ENCODE data around the gene BDP1. TPM values are rescaled to one million over a fixed set of nuclear protein-coding genes. Genes with fewer than 3 reads are reported as not detected.
"Not testable (repeated sequence)": the region's sequence is repeated elsewhere in the genome, so short reads cannot be mapped to it uniquely, and the experiment has no call there.

The BDP1 gene
- total RNA-seq, 2 experiments from 2014 or later, result 27.8 to 29.3 TPM

DNA sequence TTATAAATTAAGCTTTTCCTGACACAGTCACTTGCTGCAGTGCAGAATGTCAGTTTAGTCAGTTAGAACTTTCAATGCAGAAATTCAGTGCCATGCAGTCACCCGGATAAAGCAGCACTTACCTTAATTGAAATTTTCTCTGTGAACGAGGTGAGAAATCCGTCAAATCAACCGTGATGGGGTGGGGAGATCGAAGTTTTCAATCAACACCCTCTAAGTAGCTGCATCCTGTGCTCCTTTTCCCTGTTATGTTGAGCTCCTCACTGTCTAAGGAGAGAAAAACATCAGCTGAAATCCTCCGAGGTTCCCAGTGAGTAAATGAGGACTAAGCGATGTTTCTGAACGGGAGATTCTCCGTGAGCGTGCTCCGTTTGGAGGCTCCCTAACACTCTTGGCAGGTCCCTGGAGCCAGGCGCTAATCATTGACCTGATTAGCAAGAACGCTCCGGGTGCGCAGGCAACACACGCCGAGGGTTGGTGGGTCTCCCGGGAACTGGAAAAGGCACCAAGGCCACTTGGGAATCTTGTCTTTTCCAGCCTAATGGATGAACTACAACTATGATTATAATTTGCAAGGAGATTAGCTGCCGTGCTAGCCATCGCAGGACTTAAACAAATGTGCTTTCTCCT, 9.8 kb upstream of the BDP1 start:
- peaks cover 40% of the 10 kb centered on the region for H3K27me3 Mint-ChIP-seq
- H3K4me1 Mint-ChIP-seq; H3K27ac Mint-ChIP-seq; H3K4me3 Mint-ChIP-seq; POLR2A ChIA-PET; H3K9me3 Mint-ChIP-seq; CTCF ChIA-PET; DNase-seq; H3K36me3 Mint-ChIP-seq (ENCODE audit: low read depth): not testable (repeated sequence)

DNA sequence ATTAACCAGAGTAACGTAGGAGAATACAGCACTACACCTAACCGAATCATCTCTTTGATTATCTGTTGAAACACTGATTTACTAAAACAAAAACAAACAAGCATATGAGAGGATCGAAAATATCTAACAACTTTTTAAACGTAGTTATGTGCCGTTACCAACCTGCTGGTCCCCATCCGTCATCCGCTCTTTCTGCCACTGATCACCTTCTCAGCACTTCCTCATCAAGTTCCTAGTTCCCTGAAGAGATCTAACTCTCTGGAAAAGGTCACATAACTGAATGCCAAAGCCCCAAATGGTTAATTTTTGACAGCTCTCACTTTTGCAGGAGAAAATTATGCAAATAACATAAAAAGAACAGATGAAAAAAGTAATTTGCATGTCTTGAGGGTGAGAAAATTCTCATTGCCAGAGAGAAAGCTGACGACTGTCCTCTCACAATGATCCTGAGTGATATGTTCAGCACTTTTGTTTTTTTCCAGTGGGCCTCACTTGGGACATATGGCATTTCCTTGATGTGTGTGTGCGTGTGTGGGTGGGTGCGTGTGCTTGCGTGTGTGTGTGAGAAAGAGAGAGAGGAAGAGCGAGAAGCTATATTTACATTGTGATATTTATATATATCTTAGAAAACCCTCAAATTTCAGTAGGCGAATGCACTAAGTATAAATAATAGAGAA, 8.8 kb upstream of the BDP1 start:
- CTCF ChIA-PET; H3K27ac Mint-ChIP-seq; DNase-seq; H3K36me3 Mint-ChIP-seq (ENCODE audit: low read depth); H3K9me3 Mint-ChIP-seq; H3K4me3 Mint-ChIP-seq; H3K4me1 Mint-ChIP-seq; POLR2A ChIA-PET: not testable (repeated sequence)
- H3K27me3 Mint-ChIP-seq, result peaks cover 38% of the 10 kb centered on the region

DNA sequence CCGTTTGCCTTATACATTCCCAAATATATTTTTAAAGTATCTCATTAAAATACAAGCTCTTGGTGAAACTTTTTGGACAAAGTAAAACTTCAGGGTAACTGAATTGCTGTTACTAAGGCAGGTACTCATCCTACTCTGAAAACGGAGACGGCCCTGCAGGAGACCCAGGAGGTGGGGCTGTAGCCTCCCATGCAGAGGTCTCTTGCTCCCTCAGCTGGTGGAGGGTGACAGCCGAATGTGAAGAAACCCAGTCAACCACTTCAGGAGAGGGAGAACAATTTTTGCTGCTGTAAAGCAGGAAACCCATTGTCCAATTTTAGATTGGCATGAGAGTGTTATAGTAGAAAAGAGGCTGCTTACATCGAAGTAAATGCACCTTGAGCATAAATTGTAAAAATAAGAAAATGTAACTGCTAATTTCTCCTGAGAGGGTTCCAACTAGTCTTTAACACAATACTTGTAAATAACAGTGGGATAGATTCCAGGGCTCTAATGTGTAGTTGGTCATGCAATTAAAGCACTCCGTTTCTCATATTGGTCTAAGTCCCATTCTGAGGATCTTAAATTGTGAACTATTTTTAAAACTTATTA, 8.1 kb upstream of the BDP1 start:
- H3K4me3 Mint-ChIP-seq, CTCF ChIA-PET: not testable (repeated sequence)
- DNase-seq, result peak; percentile 56

DNA sequence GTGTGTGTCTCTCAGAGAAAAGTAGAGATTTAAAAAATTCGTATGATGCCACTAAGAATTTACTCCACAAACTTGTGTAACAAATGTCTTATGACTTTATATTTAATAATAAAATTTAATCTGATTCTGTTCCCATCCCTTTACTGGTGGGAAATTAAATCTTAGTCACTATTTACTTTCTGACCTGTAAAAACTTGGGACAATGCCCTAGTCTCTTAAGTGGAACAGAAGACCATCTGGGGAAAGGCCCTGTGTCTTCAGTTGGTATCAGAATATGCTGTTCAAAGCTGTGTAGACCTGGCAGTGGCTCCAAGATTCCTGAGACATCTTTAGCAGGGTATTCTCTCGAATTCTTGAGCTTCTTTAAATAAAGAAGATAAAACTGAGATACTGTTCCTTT, 2.6 kb upstream of the BDP1 start:
- no peak overlapping the region for H3K4me3 Mint-ChIP-seq
- H3K4me1 Mint-ChIP-seq, result peaks cover 20% of the 10 kb centered on the region
- H3K9me3 Mint-ChIP-seq, result no peaks in the 10 kb centered on the region
- no peak for DNase-seq
- H3K27ac Mint-ChIP-seq, result no peak overlapping the region
- POLR2A ChIA-PET, result no interaction called here
- CTCF ChIA-PET, result no interaction called here
- H3K27me3 Mint-ChIP-seq, result peaks cover 14% of the 10 kb centered on the region
- peaks cover 2% of the 10 kb centered on the region for H3K36me3 Mint-ChIP-seq (ENCODE audit: low read depth)

More for the DNA sequence above, 8.1 kb upstream of the BDP1 start:
- H3K4me1 Mint-ChIP-seq; H3K9me3 Mint-ChIP-seq; H3K36me3 Mint-ChIP-seq (ENCODE audit: low read depth); H3K27ac Mint-ChIP-seq; POLR2A ChIA-PET: not testable (repeated sequence)
- H3K27me3 Mint-ChIP-seq, result peaks cover 38% of the 10 kb centered on the region

DNA sequence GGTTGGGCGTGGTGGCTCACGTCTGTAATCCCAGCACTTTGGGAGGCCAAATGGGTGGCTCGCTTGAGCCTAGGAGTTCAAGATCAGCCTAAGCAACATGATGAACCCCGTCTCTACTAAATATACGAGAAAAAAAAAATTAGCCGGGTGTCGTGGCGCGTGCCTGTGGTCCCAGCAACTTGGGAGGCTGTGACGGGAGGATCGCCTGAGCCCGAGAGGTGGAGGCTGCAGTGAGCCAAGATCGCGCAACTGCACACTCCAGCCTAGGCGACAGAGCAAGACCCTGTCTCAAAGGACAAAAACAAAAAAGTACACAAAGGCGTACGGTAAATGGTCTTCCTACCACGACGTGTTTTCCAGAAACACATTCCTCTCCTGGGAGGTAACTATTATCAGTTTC, 538 bp upstream of the BDP1 start:
- H3K4me3 Mint-ChIP-seq, result peak overlapping the region; percentile 86
- peaks cover 26% of the 10 kb centered on the region for H3K4me1 Mint-ChIP-seq
- DNase-seq, result no peak
- POLR2A ChIA-PET, result interaction anchor here (1.0 to 1.4 kb wide), 4 partner anchors 14 to 853 kb away, joined by 3 to 8 read pairs (median 5); partner anchors contain the start of gene MCCC2
- H3K27ac Mint-ChIP-seq, result peak overlapping the region; percentile 16
- CTCF ChIA-PET, result no interaction called here
- no peaks in the 10 kb centered on the region for H3K9me3 Mint-ChIP-seq
- H3K36me3 Mint-ChIP-seq (ENCODE audit: low read depth), result peaks cover 15% of the 10 kb centered on the region
- peaks cover 6% of the 10 kb centered on the region for H3K27me3 Mint-ChIP-seq

DNA sequence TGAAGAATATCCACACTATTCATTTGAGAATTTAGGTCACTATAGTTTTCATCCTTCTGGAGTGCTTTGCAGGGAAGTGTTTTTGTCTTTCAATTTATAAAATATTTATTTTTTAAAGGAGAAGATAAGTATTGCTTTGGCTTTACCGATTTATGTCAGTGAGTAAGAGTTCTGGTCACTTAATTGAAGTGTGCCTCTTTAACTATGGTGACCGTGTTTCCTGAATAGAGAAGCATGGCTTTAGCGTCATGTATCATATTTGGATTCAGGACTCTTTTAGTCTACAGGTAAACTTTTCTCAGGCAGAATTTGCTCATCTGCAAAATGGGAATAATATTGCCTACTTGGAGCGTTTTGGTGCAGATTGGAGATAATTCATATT, 902 bp downstream of the BDP1 start:
- no peaks in the 10 kb centered on the region for H3K27me3 Mint-ChIP-seq
- H3K4me3 Mint-ChIP-seq, result peak overlapping the region; percentile 86
- CTCF ChIA-PET, result no interaction called here

DNA sequence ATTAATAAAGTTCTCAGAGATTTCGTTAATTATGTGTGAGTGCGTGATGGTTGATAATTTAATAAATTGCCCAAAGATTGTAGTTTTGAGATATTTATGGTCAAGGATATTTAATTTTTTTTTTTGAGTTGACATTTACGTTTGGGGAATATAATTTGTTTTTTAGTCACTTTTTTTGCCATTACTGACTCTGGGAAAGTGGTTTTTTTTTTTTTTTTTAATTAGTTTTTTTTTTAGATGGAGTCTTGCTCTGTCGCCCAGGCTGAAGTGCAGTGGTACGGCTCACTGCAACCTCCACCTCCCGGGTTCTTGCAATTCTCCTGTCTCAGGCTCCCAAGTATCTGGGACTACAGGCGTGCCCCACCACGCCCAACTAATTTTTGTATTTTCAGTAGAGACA, 1.7 kb downstream of the BDP1 start:
- no peak for DNase-seq
- Mint-ChIP-seq H3K4me1 (peaks cover 26% of the 10 kb centered on the region), H3K27ac (peak overlapping the region; percentile 92), H3K27me3 (no peaks in the 10 kb centered on the region), H3K36me3 (ENCODE audit: low read depth) (peaks cover 23% of the 10 kb centered on the region), H3K9me3 (no peaks in the 10 kb centered on the region), H3K4me3 (peak overlapping the region; percentile 86)
- POLR2A ChIA-PET, result no interaction called here
- CTCF ChIA-PET, result interaction anchor here (1.1 kb wide), 1 partner anchor 19 kb away, joined by 5 read pairs; no protein-coding TSS in a partner anchor

More for the DNA sequence above, 902 bp downstream of the BDP1 start:
- Mint-ChIP-seq H3K27ac (peak overlapping the region; percentile 92), H3K4me1 (peaks cover 26% of the 10 kb centered on the region), H3K36me3 (ENCODE audit: low read depth) (peaks cover 23% of the 10 kb centered on the region), H3K9me3 (no peaks in the 10 kb centered on the region)
- POLR2A ChIA-PET, result interaction anchor here (1.4 kb wide), 1 partner anchor 13 kb away, joined by 6 read pairs; no protein-coding TSS in a partner anchor
- DNase-seq, result no peak

DNA sequence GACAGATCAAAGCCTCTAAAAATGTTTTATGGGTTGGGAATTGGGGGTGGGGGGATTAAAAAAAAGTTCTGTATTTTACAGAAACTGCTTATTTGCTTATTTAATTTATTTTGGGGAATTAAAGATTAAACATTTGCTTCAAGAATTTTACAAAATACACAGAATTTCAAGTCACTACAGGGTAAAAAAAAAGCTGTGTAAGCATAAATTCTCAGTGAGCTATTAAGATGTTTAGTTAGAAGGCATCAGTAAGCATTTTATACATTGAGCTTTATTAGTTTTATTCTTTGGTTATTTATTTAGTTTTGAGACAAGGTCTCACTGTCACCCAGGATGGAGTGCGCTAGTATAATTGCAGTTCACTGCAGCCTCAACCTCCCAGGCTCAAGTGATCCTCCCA, 5.2 kb downstream of the BDP1 start:
- no peak overlapping the region for H3K27ac Mint-ChIP-seq
- H3K4me1 Mint-ChIP-seq, result peaks cover 21% of the 10 kb centered on the region
- POLR2A ChIA-PET, result interaction anchor here (1.3 kb wide), 1 partner anchor 55 kb away, joined by 4 read pairs; no protein-coding TSS in a partner anchor
- no peak overlapping the region for H3K4me3 Mint-ChIP-seq
- CTCF ChIA-PET, result interaction anchor here (0.9 to 2.8 kb wide), 2 partner anchors 15 to 18 kb away, joined by 3 to 14 read pairs; no protein-coding TSS in a partner anchor
- no peaks in the 10 kb centered on the region for H3K9me3 Mint-ChIP-seq
- H3K36me3 Mint-ChIP-seq (ENCODE audit: low read depth), result peaks cover 30% of the 10 kb centered on the region
- no peaks in the 10 kb centered on the region for H3K27me3 Mint-ChIP-seq
- DNase-seq, result no peak

DNA sequence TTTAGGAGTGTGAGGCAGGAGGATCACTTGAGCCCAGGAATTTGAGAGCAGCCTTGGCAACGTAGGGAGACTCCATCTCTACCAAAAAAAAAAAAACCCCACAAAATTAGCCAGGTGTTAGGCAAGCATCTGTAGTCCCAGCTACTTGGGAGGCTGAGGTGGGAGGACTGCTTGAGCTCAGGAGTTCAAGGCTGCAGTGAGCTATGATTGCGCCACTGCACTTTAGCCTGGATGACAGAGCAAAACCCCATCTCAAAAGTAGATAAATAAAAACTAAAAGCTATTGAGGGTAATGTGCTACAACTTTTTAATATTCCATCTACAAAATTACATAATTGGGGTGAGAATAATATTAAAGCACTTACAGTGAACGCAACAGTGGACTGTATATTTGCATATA, 5.9 kb downstream of the BDP1 start:
- Mint-ChIP-seq H3K27me3 (no peaks in the 10 kb centered on the region), H3K36me3 (ENCODE audit: low read depth) (peaks cover 35% of the 10 kb centered on the region), H3K4me1 (peaks cover 19% of the 10 kb centered on the region), H3K9me3 (no peaks in the 10 kb centered on the region), H3K4me3 (no peak overlapping the region), H3K27ac (no peak overlapping the region)
- POLR2A ChIA-PET, result interaction anchor here (1.3 kb wide), 2 partner anchors 14 to 54 kb away, joined by 3 to 4 read pairs; no protein-coding TSS in a partner anchor
- CTCF ChIA-PET, result interaction anchor here (2.8 kb wide), 1 partner anchor 14 kb away, joined by 14 read pairs; no protein-coding TSS in a partner anchor
- no peak for DNase-seq

DNA sequence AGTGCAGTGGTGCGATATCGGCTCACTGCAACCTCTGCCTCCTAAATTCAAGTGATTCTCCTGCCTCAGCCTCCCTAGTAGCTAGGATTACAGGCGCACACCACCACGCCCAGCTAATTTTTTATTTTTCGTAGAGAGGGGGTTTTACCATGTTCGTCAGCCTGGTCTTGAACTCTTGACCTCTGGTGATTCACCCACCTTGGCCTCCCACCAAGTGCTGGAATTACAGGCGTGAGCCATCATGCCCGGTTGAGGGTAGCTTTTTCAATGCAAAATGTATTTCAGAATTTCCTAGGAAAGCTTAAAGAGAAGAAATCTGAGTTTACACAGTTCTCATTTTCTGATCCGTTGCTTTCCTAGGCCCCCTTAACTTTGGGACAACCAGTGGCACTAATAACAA, 15.7 kb downstream of the BDP1 start:
- Mint-ChIP-seq H3K36me3 (ENCODE audit: low read depth) (peaks cover 40% of the 10 kb centered on the region), H3K4me3 (no peak overlapping the region), H3K27ac (no peak overlapping the region), H3K27me3 (no peaks in the 10 kb centered on the region), H3K9me3 (no peaks in the 10 kb centered on the region), H3K4me1 (no peaks in the 10 kb centered on the region)
- no peak for DNase-seq
- ChIA-PET CTCF (no interaction called here), POLR2A (no interaction called here)

DNA sequence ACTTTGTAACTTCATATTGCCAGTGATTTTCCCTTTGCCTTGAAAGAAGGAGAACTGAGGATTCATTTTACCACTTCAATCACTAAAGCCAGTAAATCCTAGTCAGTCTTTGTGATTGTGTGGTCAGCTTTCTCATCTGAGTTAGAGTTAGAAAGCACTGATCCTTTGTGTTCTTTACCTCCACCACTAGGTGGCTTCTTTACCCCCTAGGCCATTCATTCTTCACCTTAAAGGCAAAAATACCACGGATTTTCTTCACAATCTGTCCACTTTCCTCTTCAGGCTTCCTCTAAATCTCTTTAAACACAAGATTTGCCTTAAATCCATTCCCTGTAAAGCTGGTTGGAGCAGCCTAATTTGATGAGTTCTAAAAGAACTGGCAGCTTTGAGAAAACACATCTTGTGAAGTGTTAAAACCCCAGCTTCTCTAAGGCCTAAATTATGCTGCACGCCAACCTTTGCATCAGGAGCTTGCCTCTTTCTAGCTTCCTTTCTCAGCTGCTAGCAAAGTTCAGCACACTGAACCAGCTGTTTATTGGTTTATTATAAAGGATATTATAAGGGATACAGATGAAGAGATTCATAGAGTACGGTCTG, 20.4 kb downstream of the BDP1 start:
- POLR2A ChIA-PET, result interaction anchor here (0.6 to 1.6 kb wide), 3 partner anchors 14 to 282 kb away, joined by 3 to 6 read pairs (median 4); no protein-coding TSS in a partner anchor
- CTCF ChIA-PET, result interaction anchor here (0.7 to 3.3 kb wide), 13 partner anchors 12 to 290 kb away, joined by 3 to 23 read pairs (median 5); partner anchors contain the start of genes BDP1 and MCCC2
- Mint-ChIP-seq H3K9me3 (no peaks in the 10 kb centered on the region), H3K4me3 (no peak overlapping the region), H3K27me3 (no peaks in the 10 kb centered on the region), H3K4me1 (no peaks in the 10 kb centered on the region), H3K36me3 (ENCODE audit: low read depth) (peaks cover 32% of the 10 kb centered on the region), H3K27ac (no peak overlapping the region)
- no peak for DNase-seq

DNA sequence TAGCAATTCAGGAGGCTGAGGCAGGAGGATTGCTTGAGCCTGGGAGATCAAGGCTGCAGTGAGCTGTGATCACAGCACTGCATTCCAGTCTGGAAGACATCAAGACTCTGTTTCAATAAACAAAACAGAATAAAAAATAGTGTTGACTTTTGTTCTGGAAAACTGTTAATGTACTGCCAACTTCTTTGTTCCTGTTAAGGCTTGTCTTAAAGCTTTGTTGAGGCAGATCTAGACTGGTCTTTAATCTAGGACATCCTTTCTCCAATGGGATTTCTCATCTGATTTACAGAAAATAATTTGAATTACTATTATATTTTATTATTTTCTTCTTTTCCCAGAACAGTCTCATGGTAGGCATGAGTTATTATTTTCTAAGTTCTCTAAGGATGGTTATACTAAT, 26.0 kb downstream of the BDP1 start:
- CTCF ChIA-PET, result no interaction called here

DNA sequence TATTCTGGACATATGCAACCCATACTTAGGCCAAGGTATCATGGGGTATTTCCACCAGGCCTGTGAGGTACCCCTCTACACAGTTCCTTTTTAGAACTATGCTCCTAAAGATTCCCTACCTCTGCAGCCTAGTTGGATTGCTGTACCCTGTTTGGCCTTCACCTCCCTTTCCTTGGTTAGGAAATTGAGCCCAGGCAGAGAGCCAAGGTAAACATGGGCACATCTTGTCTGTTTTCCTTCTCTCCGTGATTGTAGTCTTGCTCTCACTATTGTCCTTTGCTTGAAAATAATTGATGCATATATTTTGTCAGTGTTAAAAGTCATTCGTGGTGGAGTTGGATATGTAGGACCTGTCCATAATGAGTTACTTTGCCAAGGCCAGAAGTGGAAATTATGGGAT, 26.7 kb downstream of the BDP1 start:
- no peak overlapping the region for H3K27ac Mint-ChIP-seq
- POLR2A ChIA-PET, result no interaction called here
- H3K36me3 Mint-ChIP-seq (ENCODE audit: low read depth), result peaks cover 49% of the 10 kb centered on the region
- no peaks in the 10 kb centered on the region for H3K9me3 Mint-ChIP-seq
- no peak overlapping the region for H3K4me3 Mint-ChIP-seq
- CTCF ChIA-PET, result no interaction called here
- H3K4me1 Mint-ChIP-seq, result peaks cover 2% of the 10 kb centered on the region
- no peaks in the 10 kb centered on the region for H3K27me3 Mint-ChIP-seq
- DNase-seq, result no peak

More for the DNA sequence above, 26.0 kb downstream of the BDP1 start:
- Mint-ChIP-seq H3K36me3 (ENCODE audit: low read depth) (peaks cover 43% of the 10 kb centered on the region), H3K27me3 (no peaks in the 10 kb centered on the region), H3K4me3 (no peak overlapping the region), H3K4me1 (peaks cover 2% of the 10 kb centered on the region), H3K9me3 (no peaks in the 10 kb centered on the region), H3K27ac (no peak overlapping the region)
- no peak for DNase-seq
- POLR2A ChIA-PET, result no interaction called here
